ENCODE data around the gene SCAMP2. TPM values are rescaled to one million over a fixed set of nuclear protein-coding genes. Genes with fewer than 3 reads are reported as not detected.

SCAMP2 gene
- total and polyA plus RNA-seq, 2 experiments from 2014 or later = 34.7 to 51.3 TPM

DNA sequence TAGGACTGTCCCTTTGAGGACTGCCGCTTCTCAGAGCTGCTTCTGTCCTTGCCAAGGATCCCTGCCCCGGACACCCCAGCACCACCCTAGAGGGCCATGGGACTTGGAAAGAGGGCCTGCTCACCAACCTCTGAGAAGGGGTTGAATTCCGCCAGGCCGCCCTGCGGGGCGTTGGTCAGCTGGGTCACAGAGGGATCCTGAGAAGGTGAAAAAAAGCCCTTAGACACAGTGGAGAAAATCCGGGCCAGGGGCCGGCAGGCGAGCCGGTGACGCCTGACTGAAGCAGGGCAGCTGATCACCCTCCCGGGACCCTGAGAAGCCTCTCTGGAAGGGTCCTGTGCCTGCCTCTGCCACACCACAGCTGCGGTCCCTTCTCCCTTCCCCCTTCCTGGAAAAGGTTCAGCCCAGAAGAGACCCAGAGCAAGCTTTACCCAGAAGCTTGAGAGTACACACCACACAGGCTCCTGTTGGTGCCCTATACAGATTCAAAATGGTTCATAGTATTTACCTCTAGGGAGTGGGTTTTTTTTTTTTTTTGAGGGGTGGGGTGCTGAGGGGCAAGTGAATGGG is 18.6 kb downstream of the SCAMP2 start:
- Histone ChIP-seq H3K27ac (ENCODE audit: low read depth) (no peak overlapping the region), H3K36me3 (ENCODE audit: insufficient read depth) (no peaks in the 10 kb centered on the region)
- peaks cover 15% of the 10 kb centered on the region for H3K36me3 Mint-ChIP-seq (ENCODE audit: low read depth)

More for the DNA sequence above, 18.6 kb downstream of the SCAMP2 start:
- no peak for DNase-seq (ENCODE audit: low spot score)
- no peaks in the 10 kb centered on the region for H3K4me1 ChIP-seq (ENCODE audit: insufficient read depth)
- H3K4me2 ChIP-seq = no peak overlapping the region
- no peak overlapping the region for H2AFZ ChIP-seq
- peaks cover 9% of the 10 kb centered on the region; the same call in 1 of the 2 replicates for H3K79me2 ChIP-seq (replicated peaks; ENCODE audit: insufficient read depth)
- Mint-ChIP-seq H3K4me1 (no peaks in the 10 kb centered on the region; the same call in 2 of the 3 replicates), H3K27ac (no peak overlapping the region), H3K9me3 (no peaks in the 10 kb centered on the region), H3K27me3 (ENCODE audit: insufficient read depth, low read depth, poor library complexity) (peaks cover 7% of the 10 kb centered on the region), H3K4me3 (no peak overlapping the region)
- H3K9me2 ChIP-seq (ENCODE audit: insufficient read depth) = no peaks in the 10 kb centered on the region
- TF ChIP-seq, protein P1, sequence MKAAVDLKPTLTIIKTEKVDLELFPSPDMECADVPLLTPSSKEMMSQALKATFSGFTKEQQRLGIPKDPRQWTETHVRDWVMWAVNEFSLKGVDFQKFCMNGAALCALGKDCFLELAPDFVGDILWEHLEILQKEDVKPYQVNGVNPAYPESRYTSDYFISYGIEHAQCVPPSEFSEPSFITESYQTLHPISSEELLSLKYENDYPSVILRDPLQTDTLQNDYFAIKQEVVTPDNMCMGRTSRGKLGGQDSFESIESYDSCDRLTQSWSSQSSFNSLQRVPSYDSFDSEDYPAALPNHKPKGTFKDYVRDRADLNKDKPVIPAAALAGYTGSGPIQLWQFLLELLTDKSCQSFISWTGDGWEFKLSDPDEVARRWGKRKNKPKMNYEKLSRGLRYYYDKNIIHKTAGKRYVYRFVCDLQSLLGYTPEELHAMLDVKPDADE (IDR thresholded peaks at IDR 0.05) = no peak
- no peak for TF ChIP-seq EZH2 (IDR thresholded peaks at IDR 0.05; ENCODE audit: low read depth, unreplicated experiment)
- no peak for TF ChIP-seq JUNB (IDR thresholded peaks at IDR 0.05; ENCODE audit: unreplicated experiment)
- TF ChIP-seq, protein P2, sequence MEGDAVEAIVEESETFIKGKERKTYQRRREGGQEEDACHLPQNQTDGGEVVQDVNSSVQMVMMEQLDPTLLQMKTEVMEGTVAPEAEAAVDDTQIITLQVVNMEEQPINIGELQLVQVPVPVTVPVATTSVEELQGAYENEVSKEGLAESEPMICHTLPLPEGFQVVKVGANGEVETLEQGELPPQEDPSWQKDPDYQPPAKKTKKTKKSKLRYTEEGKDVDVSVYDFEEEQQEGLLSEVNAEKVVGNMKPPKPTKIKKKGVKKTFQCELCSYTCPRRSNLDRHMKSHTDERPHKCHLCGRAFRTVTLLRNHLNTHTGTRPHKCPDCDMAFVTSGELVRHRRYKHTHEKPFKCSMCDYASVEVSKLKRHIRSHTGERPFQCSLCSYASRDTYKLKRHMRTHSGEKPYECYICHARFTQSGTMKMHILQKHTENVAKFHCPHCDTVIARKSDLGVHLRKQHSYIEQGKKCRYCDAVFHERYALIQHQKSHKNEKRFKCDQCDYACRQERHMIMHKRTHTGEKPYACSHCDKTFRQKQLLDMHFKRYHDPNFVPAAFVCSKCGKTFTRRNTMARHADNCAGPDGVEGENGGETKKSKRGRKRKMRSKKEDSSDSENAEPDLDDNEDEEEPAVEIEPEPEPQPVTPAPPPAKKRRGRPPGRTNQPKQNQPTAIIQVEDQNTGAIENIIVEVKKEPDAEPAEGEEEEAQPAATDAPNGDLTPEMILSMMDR (conservative IDR thresholded peaks at IDR 0.05; ENCODE audit: low read depth in 2 of 2) = no peak
- no peak for TF ChIP-seq ZNF114 (CRISPR knock-in tag; IDR thresholded peaks at IDR 0.05)
- TF ChIP-seq, protein P3, sequence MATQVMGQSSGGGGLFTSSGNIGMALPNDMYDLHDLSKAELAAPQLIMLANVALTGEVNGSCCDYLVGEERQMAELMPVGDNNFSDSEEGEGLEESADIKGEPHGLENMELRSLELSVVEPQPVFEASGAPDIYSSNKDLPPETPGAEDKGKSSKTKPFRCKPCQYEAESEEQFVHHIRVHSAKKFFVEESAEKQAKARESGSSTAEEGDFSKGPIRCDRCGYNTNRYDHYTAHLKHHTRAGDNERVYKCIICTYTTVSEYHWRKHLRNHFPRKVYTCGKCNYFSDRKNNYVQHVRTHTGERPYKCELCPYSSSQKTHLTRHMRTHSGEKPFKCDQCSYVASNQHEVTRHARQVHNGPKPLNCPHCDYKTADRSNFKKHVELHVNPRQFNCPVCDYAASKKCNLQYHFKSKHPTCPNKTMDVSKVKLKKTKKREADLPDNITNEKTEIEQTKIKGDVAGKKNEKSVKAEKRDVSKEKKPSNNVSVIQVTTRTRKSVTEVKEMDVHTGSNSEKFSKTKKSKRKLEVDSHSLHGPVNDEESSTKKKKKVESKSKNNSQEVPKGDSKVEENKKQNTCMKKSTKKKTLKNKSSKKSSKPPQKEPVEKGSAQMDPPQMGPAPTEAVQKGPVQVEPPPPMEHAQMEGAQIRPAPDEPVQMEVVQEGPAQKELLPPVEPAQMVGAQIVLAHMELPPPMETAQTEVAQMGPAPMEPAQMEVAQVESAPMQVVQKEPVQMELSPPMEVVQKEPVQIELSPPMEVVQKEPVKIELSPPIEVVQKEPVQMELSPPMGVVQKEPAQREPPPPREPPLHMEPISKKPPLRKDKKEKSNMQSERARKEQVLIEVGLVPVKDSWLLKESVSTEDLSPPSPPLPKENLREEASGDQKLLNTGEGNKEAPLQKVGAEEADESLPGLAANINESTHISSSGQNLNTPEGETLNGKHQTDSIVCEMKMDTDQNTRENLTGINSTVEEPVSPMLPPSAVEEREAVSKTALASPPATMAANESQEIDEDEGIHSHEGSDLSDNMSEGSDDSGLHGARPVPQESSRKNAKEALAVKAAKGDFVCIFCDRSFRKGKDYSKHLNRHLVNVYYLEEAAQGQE (IDR thresholded peaks at IDR 0.05; ENCODE audit: unreplicated experiment) = no peak
- no peak for TF ChIP-seq STAT1 (IDR thresholded peaks at IDR 0.05; ENCODE audit: unreplicated experiment)
- TF ChIP-seq, protein P4, sequence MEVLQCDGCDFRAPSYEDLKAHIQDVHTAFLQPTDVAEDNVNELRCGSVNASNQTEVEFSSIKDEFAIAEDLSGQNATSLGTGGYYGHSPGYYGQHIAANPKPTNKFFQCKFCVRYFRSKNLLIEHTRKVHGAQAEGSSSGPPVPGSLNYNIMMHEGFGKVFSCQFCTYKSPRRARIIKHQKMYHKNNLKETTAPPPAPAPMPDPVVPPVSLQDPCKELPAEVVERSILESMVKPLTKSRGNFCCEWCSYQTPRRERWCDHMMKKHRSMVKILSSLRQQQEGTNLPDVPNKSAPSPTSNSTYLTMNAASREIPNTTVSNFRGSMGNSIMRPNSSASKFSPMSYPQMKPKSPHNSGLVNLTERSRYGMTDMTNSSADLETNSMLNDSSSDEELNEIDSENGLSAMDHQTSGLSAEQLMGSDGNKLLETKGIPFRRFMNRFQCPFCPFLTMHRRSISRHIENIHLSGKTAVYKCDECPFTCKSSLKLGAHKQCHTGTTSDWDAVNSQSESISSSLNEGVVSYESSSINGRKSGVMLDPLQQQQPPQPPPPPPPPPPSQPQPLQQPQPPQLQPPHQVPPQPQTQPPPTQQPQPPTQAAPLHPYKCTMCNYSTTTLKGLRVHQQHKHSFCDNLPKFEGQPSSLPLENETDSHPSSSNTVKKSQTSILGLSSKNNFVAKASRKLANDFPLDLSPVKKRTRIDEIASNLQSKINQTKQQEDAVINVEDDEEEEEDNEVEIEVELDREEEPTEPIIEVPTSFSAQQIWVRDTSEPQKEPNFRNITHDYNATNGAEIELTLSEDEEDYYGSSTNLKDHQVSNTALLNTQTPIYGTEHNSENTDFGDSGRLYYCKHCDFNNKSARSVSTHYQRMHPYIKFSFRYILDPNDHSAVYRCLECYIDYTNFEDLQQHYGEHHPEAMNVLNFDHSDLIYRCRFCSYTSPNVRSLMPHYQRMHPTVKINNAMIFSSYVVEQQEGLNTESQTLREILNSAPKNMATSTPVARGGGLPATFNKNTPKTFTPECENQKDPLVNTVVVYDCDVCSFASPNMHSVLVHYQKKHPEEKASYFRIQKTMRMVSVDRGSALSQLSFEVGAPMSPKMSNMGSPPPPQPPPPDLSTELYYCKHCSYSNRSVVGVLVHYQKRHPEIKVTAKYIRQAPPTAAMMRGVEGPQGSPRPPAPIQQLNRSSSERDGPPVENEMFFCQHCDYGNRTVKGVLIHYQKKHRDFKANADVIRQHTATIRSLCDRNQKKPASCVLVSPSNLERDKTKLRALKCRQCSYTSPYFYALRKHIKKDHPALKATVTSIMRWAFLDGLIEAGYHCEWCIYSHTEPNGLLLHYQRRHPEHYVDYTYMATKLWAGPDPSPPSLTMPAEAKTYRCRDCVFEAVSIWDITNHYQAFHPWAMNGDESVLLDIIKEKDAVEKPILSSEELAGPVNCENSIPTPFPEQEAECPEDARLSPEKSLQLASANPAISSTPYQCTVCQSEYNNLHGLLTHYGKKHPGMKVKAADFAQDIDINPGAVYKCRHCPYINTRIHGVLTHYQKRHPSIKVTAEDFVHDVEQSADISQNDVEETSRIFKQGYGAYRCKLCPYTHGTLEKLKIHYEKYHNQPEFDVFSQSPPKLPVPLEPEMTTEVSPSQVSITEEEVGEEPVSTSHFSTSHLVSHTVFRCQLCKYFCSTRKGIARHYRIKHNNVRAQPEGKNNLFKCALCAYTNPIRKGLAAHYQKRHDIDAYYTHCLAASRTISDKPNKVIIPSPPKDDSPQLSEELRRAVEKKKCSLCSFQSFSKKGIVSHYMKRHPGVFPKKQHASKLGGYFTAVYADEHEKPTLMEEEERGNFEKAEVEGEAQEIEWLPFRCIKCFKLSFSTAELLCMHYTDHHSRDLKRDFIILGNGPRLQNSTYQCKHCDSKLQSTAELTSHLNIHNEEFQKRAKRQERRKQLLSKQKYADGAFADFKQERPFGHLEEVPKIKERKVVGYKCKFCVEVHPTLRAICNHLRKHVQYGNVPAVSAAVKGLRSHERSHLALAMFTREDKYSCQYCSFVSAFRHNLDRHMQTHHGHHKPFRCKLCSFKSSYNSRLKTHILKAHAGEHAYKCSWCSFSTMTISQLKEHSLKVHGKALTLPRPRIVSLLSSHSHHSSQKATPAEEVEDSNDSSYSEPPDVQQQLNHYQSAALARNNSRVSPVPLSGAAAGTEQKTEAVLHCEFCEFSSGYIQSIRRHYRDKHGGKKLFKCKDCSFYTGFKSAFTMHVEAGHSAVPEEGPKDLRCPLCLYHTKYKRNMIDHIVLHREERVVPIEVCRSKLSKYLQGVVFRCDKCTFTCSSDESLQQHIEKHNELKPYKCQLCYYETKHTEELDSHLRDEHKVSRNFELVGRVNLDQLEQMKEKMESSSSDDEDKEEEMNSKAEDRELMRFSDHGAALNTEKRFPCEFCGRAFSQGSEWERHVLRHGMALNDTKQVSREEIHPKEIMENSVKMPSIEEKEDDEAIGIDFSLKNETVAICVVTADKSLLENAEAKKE (CRISPR knock-in tag; IDR thresholded peaks at IDR 0.05) = no peak
- no peak for TF ChIP-seq ZNF331 (CRISPR knock-in tag; IDR thresholded peaks at IDR 0.05; ENCODE audit: low read depth)
- TF ChIP-seq NANOG (IDR thresholded peaks at IDR 0.05; ENCODE audit: borderline replicate concordance) = no peak
- H4K20me1 ChIP-seq (replicated peaks; ENCODE audit: insufficient read depth) = 0 out of 2 replicates have a peak, but pooled peaks cover 4% of the 10 kb centered on the region
- no peaks in the 10 kb centered on the region for H3F3A ChIP-seq (replicated peaks; ENCODE audit: low read depth)
- ATAC-seq = no peak
- no peak overlapping the region for H3K4me3 ChIP-seq
- H3K27me3 ChIP-seq (ENCODE audit: insufficient read depth) = no peaks in the 10 kb centered on the region

Measured in GM23338 (cell line).